ENCODE data around the gene DLG2. TPM values are rescaled to one million over a fixed set of nuclear protein-coding genes. Genes with fewer than 3 reads are reported as not detected.

The DLG2 gene
- total and polyA plus RNA-seq, 2 of the 8 experiments (the other 6 are each of a cell fraction or from before 2014, with no cell fraction given), result 1.7 to 14.3 TPM

GRCh38 chr11:84240847-84241246, 1386.3 kb downstream of the DLG2 start (continued):
- TF ChIP-seq CHD7 (IDR thresholded peaks at IDR 0.05; ENCODE audit: insufficient replicate concordance, low read length) (no peak), EZH2 (IDR thresholded peaks at IDR 0.05; ENCODE audit: low read depth, low read length, severe bottlenecking) (no peak), SP4 (IDR thresholded peaks at IDR 0.05; ENCODE audit: low read length) (no peak), CREB1 (IDR thresholded peaks at IDR 0.05) (no peak), CHD1 (IDR thresholded peaks at IDR 0.05; ENCODE audit: low read depth, low read length) (no peak), TAF1 (IDR thresholded peaks at IDR 0.05; ENCODE audit: low read depth, low read length) (no peak), KDM1A (IDR thresholded peaks at IDR 0.05; ENCODE audit: borderline replicate concordance, low read length) (no peak), GTF2F1 (IDR thresholded peaks at IDR 0.05; ENCODE audit: borderline replicate concordance, low read depth, low read length) (no peak), CTBP2 (IDR thresholded peaks at IDR 0.05; ENCODE audit: borderline replicate concordance, insufficient read depth, insufficient read length, low read length) (no peak), E2F6 (IDR thresholded peaks at IDR 0.05) (no peak), TBP (IDR thresholded peaks at IDR 0.05; ENCODE audit: low read depth, low read length) (no peak), CBX8 (IDR thresholded peaks at IDR 0.05; ENCODE audit: borderline replicate concordance, low read depth, low read length) (no peak)
